GM10248 (cell line): Measurements from ENCODE around the gene NAALAD2.

Experiments used
- CTCF ChIA-PET: fragments of 300-600 bp; sonication (Branson Sonifier 250); formaldehyde crosslinking; extraction: SDS; loops from one replicate; lab custom pipeline; 2021; ENCODE audit warnings: antibody characterized with exemption; lab: Yijun Ruan, JAX
- POLR2A ChIA-PET: fragments of 350-650 bp; sonication (Branson Sonifier 250); formaldehyde crosslinking; extraction: SDS; loops from one replicate; lab custom pipeline; 2020; ENCODE audit warnings: antibody characterized with exemption; lab: Yijun Ruan, JAX
- DNase-seq: peaks from one replicate; pipeline ENCODE4 v3.0.0; 2012; ENCODE audit errors: extremely low spot score
- TF ChIP-seq, protein P1 (sequence below): IDR thresholded peaks from 2 replicates; pipeline ENCODE4 v1.5.1; 2012; ENCODE audit warnings: mild to moderate bottlenecking, low read depth; ENCODE audit errors: extremely low read depth, missing control alignments, control extremely low read depth

NAALAD2 gene

DNA sequence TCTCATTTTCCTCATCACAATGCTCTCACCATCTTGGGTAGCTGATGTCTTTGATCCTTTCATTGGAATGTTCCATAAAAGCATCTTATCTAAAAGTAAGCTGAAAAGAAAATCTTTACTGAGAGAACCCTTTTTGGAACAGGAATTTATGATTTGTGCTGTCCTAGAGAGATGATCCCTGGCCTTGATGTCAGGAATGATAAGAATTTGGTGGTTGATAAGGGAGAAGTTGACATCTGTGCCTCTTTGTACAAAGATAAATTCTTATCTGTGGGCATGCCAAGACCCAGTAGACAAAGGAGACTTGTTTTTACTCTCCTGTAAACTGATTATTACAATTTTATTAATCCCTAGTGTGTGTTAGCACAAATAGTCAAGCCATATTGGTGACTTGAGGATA, 36.9 kb downstream of the NAALAD2 start:
- TF ChIP-seq, protein P1, sequence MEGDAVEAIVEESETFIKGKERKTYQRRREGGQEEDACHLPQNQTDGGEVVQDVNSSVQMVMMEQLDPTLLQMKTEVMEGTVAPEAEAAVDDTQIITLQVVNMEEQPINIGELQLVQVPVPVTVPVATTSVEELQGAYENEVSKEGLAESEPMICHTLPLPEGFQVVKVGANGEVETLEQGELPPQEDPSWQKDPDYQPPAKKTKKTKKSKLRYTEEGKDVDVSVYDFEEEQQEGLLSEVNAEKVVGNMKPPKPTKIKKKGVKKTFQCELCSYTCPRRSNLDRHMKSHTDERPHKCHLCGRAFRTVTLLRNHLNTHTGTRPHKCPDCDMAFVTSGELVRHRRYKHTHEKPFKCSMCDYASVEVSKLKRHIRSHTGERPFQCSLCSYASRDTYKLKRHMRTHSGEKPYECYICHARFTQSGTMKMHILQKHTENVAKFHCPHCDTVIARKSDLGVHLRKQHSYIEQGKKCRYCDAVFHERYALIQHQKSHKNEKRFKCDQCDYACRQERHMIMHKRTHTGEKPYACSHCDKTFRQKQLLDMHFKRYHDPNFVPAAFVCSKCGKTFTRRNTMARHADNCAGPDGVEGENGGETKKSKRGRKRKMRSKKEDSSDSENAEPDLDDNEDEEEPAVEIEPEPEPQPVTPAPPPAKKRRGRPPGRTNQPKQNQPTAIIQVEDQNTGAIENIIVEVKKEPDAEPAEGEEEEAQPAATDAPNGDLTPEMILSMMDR, result no peak
- ChIA-PET POLR2A (no interaction called here), CTCF (no interaction called here)
- DNase-seq, result no peak

DNA sequence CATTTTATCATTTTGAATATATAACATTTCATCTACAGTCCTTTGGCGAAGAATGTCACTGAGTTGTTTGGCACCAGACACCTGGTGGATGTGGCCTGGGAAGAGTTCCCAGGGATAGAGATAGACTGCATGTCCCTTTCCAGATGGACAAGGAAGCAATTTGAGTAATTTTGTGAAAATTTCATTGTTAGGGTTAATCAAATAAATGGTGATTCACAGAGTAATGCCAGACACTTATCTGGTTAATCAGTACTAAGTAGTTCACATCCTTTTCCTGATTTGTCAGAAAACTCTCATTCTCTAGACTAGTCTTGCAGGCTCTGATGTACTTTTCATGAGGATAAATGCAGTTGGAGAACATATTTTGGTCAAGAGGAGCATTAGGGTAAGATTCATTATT, 41.6 kb downstream of the NAALAD2 start:
- no peak for DNase-seq
- TF ChIP-seq, protein P1, result no peak
- ChIA-PET POLR2A (no interaction called here), CTCF (no interaction called here)

DNA sequence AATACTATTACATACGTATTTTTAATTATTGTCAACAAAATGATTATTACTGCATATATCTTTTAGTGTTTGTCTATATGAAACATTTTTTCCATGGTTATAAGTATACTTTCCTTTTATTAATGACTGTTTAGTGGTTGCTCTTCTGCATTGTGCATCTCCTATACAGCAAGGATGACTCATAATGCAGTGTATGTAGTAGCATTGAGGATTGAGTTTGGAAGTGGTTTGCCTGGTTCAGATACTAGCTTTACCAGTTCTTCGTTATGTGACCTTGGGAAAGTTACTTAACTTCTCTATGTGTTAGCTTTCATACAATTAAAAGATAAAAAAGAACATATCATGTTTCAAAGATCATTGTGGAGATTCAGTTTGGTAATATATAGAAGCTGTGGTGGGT, 44.3 kb downstream of the NAALAD2 start:
- ChIA-PET CTCF (interaction anchor here (0.9 to 1.3 kb wide), 2 partner anchors 11 to 55 kb away, joined by 3 to 4 read pairs; no protein-coding TSS in a partner anchor), POLR2A (no interaction called here)
- TF ChIP-seq, protein P1, result no peak
- no peak for DNase-seq

DNA sequence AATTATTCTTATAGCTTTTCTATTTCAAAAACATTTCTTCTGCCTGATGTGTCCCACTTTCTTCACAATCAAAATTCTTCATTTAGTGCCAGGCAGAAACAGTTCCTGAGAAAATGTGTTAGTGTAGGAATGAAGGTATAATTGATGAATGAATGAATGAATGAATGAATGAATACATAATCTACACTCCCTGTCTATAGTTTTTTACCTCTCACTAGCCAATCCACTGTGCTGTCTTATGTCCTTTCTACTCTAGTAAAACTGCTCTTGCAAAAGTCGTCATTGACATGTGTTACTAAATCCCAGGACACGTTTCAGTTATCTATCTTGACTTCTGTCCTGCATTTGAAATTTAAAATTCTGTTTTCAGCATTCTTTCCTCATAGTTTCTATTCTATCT, 45.5 kb downstream of the NAALAD2 start:
- POLR2A ChIA-PET, result no interaction called here
- TF ChIP-seq, protein P1, result no peak
- CTCF ChIA-PET, result interaction anchor here (1.0 to 1.3 kb wide), 2 partner anchors 9 to 10 kb away, joined by 3 to 4 read pairs; no protein-coding TSS in a partner anchor
- no peak for DNase-seq

DNA sequence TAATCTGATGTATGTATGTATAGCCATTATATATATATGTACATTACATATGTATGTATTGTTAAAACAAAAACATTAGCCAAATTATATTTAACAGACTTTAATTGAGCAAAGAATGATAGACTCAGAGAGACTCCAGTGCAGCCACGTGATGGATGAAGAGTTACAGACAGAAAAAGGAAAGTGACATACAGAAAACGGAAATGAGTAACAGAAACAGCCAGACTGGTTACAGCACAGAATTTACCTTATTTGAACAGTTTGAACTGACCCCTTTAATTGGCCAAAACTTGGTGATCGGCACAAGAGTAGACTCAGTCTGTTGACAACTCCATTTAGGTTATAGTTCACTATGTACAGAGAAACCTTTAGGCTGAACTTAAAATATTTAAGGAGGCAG, 53.4 kb downstream of the NAALAD2 start:
- CTCF ChIA-PET, result interaction anchor here (4.7 kb wide), 1 partner anchor 15 kb away, joined by 38 read pairs; no protein-coding TSS in a partner anchor
- DNase-seq, result no peak
- POLR2A ChIA-PET, result no interaction called here
- TF ChIP-seq, protein P1, result no peak

DNA sequence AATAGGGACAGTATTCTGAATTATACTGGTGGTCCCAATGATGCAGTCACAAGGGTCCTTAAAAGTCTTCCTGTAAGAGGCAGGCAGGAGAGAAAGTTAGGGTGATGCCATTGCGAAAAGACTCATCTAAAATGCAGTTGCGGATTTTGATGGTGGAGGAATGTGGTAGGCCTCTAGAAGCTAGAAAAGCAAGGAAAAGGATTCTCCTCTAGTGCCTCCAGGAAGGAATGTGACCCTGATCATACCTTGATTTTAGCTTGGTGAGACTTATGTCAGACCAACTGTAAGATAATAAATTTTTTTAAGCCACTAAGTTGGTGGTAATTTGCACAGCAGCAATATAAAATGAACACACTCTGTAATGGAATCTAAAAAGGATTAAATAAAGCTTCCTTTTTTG, 54.5 kb downstream of the NAALAD2 start:
- CTCF ChIA-PET, result interaction anchor here (1.1 to 4.7 kb wide), 3 partner anchors 9 to 14 kb away, joined by 3 to 38 read pairs (median 4); no protein-coding TSS in a partner anchor
- no peak for DNase-seq
- TF ChIP-seq, protein P1, result no peak
- POLR2A ChIA-PET, result no interaction called here
